HG03565 (cell line): ENCODE results near the gene CEP170B.
"Not testable (repeated sequence)": the region's sequence is repeated elsewhere in the genome, so short reads cannot be mapped to it uniquely, and the experiment has no call there.

ENCODE experiments used
- ATAC-seq: cut with Tn5 transposase; IDR thresholded peaks from one replicate; pipeline ENCODE4 v1.9.1; 2021; ENCODE audit warnings: mild to moderate bottlenecking, moderate library complexity; ENCODE audit not compliant: unreplicated experiment

CEP170B gene

DNA sequence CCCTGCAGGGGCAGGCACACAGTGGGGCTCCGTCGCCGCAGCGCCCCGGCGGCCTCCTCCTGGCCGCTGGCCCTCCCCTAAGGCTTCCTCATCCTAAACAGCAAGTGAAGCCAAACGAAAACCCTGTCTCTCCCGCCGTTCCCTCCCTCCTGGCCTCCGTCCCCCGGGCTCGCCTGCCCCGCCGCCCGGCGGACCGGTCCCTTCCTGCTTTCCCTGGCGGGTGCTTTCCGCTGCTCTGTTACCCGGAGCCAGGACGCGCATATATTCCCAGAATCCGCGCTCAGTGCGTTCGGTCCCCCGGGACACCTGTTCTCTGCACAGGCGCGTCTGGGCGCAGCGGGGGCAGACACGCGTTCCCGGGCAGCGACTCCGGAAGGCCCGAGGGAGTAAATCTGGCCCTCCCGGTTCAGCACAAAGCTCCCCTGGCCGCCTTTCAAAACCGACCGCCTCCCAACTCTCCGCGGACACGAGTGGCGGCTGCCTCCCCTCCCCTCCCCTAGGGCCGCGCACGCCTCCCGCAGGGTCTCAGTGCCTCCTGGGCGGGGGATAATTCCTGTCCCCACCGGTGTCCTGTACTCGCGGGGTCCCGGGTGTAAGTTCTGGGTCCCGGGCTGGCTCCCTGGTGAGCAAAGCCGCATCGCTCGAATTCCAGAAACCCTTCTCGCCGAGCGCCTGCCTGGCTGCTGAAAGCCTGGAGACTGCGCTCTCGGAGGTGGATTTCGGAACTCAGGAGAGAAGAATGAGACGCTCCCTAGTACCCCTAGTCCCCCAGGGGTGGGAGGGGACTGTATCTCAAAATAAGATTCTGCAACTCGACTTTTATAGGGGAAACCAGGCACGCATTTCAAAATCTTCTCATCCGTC is 21.4 kb upstream of the CEP170B start:
- no peak for ATAC-seq

DNA sequence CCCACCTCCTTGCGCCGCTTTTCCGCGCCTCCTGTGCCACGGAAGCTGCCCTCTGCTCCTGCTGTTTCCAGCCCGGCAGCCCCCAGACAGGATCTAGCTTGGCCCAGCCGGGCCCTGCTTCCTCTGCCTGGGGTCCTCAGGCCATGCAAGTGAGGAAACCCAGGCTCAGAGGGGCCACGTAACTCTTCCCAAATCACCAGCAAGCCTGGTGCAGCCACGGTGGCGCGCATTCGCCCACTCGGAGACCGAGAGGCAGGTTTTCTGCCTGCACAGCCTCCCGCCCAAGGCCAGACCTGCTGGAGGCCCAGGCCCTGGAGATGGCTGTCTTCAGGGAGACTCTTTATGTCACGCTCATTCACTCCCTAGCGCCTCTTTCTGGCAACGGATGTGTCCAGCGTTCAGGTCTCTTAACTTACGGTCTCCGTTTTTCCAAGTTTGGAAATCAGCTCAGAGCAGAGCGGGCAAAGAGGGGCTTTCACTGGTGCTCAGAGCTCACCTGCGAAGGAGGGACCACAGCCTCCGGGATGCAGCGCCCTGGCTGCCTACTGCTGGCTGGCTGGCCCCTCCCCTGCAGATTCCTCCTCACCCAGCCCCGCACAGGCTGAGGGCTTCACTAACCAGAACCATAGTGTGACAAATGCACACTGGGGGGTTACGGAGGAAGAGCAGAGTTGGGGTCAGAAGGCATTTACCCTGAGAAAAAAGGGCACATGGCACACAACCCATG is 20.6 kb upstream of the CEP170B start:
- ATAC-seq = no peak

DNA sequence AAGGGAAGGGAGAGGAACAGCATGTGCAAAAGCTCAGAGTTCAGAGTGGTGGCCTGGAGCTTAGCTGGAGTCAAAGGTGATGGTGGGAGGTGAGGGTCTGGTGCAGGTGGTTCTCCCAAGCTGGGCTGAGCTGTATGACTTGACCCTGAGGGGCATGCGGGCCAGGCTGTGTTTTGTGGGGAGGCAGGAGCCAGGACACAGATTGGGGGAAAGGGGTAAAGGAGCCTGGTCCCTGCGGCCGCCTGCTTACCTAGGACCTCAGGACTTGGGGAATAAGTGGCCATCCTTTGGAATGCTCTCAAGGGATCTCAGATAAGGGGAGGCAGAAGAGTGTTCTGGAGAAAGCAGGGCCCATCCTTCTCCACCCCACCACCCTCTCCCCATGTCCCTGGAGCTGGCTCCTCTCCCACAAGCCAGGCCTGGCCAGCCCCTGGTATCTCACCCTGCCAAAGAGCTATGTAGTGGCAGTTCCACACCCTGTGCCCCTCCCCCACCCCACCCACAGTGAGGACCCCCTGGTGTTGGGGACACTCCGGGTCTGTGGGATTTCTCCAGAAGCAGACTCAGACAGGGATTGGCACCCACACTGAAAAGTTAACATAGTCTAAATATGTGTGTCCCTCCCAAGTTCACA is 19.9 kb upstream of the CEP170B start:
- ATAC-seq = no peak

DNA sequence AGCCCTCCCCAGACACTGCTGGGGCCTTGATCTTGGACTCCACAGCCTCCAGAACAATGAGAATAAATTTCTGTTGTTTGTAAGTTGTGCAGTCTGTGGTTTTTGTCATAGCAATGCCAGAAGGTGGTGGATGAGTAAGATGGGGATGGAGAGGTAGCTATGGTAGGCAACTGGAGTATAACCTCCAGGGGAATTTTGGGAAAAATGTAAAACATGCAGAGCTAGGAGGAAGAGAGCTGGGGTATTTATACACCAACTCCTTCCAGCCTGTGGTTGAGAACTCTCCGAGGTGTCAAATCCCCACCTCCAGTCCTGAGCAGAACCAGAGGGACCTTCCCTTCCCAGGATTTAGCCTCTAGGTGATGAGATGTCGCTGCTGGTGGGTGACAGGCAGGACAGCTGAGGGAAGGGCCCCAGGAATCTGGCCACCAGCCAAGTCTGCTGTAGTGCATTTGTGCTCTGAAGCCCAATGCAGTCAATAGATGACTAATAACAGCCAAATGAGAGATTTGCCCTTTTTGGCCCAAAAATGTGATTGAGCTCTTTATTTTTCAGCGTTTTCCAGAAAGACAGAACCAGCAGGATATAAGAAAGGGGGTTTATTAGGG is 19.1 kb upstream of the CEP170B start:
- ATAC-seq = no peak

DNA sequence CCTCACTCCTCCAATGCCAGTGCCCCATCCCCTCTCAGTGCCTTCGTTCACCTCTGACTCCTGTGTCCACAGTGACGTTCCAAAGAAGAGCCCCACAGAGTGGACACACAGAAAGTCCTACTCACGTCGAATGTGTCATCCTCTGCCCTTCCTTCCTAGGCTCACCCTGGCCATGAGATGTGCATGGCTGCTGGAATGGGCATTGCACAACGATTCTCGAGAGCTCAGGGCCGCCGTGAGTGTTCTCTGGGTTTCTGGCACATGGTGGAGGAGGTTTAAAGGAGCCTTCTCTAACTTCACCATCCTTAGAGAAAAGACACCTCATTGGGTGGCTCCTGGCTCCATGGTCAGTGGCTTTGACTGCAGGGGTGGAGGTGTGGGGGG is 12.8 kb upstream of the CEP170B start:
- no peak for ATAC-seq

DNA sequence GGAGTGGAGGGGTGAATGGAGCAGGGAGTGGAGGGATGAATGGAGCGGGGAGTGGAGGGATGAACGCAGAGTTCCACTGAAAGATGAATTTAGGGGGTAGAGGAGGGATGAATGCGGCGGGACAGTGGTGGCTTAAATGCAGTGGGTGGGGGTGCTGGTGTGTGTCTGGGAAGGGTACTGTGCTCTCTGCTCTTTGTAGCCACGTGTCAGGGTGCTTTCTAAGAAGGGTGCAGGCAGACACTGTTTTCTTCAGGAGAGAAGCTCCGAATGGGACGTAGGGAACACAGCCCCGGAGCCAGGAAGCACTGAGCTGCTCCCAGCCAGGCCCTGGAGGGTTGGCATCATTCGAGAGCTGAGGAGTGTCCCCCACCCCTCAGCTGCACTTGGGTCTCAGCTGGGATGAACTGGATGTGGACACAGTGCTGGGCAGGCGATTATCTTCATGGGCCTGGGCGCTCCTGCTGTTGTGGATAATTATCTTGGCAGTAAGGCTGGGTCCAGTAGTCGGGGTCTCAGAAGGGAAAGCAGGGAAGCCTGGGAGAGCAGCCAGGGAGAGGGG is 9.5 kb upstream of the CEP170B start:
- no peak for ATAC-seq

DNA sequence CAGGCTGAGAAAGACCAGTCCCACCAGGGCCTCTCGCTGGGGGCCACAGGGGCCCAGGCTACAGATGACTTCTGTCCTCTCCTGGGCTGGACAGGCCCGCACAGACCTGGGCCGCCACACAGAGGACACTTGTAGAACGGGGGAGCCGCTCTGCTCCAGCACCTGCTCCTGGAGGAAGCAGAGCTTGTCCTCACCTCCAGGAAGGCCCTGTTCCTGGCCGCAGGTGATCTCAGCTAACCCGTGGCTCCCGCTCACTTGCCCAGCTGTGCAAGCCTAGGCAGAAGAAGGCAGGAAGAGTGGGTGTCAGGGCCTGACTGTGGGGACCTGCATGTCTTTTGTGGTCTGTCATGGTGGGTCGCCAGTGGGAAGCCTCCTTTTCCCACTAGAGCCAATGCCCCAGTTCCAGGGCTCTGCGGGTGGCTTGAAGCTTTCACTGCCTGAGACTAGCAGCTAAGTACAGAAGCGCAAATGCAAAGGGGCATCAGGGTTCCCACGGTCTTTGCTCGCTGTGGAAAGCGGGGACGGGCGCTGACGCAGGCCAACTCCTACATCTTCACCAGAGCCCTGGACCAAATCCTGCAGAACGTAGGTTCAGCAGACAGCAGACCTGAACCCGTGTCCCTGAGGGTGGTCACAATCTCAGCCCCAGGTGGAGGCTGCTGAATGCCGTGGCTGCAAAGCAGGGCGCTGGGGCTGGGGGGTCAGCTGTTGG is 8.8 kb upstream of the CEP170B start:
- no peak for ATAC-seq

DNA sequence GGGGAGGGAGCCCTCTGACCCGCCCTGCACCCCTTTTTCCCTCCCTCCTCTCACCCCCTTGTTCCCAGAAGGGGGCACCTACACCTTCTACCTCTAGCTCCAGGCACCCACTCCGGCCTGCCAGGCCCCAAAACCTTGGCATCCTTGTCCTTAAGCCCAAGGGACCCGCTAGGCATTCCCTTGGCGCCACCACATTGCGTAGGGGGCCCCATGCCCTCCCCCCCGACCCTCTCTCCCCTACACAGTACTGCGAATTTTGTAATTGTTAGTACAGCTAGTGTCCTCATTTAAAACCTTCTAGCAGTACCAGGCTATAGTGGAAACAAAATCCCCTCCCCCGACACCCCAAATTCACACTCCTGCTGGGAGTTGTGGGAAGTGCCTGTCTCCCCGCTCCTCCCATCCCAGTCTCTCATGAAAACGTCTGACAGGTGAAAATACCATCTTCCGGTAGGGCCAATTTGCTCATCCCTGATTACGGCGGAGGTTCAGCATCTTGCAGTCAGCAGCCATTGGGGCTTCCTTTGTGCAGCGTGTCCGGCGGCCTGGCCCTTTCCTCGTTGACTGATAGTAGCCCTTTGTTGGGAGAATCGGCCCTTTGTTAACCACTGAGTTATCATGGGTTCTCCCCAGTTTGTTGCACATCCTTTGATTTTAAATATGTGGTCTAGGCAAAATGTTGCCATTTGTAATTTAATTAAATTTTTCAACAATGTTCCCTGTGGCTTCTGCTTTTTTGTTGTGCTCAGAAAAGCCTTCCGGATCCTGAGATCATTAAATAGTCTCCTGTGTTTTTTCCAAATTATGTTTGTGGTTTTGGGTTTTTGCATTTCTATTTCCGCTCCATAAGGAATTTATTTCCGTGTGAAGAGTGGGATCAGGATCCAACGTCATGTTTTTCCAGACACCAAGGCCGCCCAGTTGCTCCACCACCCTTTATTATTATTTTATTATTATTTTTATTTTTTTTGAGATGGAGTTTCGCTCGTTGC is 7.9 kb upstream of the CEP170B start:
- ATAC-seq = no peak

DNA sequence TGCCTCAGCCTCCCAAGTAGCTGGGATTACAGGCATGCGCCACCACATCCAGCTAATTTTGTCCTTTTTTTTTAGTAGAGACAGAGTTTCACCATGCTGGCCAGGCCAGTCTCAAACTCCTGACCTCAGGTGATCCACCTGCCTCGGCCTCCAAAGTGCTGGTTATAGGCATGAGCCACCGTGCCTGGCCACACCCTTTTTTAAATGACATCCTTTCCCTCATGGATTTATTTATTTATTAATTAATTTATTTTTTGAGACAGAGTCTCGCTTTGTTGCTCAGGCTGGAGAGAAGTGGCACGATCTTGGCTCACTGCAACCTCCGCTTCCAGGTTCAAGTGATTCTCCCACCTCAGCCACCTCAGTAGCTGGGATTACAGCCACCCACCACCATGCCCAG is 7.1 kb upstream of the CEP170B start:
- ATAC-seq = not testable (repeated sequence)

DNA sequence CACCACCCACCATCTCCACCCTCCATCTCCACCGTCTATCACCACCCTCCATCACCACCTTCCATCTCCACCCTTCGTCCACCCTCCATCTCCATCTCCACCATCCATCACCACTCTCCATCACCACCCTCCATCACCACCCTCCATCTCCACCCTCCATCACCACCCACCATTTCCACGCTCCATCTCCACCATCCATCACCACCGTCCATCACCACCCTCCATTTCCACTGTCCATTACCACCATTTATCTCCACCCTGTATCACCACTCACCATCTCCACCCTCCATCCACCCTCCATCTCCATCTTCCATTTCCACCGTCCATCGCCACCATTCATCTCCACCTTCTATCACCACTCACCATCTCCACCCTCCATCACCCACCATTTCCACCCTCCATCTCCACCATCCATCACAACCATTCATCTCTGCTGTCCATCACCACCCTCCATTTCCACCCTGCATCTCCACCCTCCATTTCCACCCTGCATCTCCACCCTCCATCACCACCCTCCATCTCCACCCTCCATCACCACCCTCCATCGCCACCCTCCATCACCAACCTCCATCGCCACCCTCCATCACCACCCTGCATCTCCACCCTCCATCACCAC is 6.1 kb upstream of the CEP170B start:
- ATAC-seq = no peak

DNA sequence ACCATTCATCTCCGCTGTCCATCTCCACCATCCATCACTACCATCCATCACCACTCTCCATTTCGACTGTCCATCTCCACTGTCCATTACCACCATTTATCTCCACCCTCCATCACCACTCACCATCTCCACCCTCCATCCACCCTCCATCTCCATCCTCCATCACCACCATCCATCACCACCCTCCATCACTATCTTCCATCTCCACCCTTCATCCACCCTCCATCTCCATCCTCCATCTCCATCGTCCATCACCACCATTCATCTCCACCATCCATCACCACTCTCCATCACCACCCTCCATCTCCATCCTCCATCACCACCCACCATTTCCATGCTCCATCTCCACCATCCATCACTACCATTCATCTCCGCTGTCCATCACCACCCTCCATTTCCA is 5.2 kb upstream of the CEP170B start:
- no peak for ATAC-seq

DNA sequence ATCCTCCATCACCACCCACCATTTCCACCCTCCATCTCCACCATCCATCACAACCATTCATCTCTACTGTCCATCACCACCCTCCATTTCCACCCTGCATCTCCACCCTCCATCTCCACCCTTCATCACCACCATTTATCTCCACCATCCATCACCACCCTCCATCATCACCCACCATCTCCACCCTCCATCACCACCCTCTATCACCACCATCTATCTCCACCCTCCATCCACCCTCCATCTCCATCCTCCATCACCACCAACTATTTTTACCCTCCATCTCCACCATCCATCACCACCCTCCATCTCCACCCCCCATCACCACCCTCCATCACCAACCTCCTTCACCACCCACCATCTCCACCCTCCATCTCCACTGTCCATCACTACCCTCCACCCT is 4.7 kb upstream of the CEP170B start:
- ATAC-seq = no peak

DNA sequence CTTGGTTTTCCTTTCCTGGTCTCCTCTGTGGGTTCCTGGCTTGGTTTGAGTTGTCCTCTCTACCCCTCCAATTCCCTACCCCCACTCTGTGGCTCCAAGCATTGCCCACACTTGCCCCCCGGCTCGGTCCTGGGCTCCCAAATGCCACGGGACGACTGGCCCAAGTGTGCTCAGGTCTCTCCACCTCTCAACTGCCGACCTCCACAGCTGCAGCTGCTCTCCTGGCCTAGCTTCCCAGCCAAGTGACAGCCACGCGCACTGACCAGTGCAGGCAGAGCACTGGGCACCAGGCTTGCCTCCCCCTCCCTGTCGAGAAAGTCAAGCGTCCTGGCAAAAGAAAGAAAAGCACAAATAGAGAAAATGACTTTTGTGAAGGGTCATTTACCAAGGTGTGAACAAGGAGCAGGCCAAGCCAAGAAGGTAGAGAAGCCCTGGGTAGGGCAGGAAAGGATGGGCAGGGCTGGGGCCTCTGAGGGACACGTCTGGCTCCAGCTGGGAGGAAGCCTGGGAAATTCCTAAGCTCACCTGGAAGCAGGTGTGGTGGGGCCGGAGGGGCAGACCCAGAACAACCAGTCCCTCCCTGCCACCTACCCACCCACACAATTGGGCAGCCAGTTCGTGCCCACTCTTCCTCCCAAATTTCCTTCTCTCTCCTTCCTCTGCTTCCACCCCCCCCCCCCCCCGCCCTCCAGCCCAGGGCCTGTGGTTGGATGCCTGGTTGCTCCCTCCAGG is 1.8 kb upstream of the CEP170B start:
- no peak for ATAC-seq

DNA sequence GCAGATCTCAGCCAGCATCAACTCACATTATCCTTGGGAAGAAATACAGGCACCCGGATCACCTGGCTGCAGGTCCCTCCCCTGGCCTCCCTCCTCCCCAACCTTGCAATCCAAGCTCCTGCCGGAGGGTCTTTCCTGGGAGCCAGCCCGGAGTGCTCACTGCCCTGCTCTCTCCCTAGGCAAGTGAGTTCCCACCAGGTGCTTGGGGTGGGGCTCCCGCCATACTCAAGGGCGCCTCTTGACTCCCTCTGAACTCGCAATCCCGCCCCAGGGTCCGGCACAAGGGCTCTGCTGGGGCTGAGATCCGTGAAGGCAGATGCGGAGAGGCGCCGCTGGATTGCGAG is 1.2 kb upstream of the CEP170B start:
- no peak for ATAC-seq

DNA sequence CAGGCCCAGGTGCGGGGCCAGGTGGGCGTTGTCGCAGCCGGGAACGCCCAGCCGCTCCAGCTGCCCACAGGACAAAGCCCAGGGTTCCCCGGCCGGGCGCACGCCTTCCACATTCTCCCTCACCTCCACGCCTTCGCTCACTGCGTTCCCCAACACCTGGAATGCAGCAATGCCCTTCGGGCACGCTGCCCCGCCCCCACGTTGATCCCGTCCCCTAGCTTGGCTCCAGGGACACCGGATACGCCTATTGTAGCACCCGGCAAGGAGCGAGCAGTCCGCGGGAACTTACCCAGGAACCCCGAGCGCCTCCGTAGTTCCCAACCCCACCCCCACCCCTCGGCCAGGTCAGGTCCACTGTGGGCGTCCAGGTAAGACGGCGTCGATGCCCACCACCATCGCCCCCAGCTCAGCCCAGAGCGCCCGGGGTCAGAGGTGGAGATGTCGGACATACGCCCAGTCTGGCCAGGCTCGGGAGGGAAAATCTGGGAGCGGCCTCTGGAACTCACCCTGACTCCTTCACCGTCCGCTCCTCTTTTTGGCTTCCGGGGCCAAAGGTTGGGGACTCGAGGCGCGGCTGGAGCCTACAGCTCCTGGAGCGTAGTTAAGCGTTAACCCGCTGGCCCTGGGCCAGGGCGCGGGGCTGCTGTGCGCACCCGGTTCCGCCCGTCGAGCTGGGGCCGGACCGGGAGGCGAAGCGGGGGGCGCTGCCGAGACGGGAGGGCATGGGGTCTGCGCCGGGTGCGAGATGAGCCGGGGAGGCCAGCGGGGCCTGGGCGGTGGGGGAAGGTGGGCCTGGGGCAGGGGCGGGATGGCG is 594 bp upstream of the CEP170B start:
- ATAC-seq = no peak

DNA sequence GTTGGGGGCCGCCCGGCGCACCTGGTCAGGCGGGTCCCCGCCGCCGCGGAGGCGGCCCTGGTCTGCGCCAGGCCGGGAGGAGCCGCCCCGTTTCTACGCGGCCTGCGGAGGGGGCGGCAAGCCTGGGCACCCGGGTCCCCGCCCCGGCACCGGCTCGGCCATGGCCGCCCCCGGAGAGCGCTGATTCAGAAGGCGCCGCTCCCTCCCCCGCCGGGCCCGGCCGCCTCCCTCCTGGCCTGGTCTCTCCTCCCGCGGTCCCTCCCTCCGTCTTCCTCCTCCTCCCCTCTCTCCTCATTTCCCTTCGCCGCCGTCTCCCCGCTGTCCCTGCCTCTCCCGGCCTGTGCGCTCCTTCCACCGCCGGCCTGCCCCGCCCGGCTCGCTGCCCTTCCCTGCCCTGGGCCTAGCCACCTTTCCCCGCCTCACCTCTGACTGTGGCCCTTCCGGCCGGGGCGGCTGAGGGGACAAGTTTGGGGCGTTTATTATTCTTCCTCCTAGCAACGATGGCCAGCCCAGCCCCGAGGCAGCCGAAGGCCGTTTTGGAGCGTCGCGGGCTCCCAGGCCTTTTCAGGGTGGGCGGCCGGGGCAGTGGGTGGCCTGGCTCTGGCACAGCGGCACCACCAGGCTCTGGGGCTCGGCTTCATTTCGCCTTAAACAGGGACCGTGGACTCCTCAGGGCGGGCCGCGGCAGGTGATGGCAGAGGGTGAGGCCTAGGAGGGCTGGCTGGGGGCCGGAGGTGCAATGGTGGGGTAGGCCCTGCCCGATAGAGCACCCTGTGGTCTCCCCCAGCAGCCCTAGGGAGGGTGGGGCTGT is 768 bp downstream of the CEP170B start:
- ATAC-seq = no peak
